Measurements from ENCODE around the gene NCAM1.
"Not testable (repeated sequence)": the region's sequence is repeated elsewhere in the genome, so short reads cannot be mapped to it uniquely, and the experiment has no call there.

NCAM1 gene

DNA sequence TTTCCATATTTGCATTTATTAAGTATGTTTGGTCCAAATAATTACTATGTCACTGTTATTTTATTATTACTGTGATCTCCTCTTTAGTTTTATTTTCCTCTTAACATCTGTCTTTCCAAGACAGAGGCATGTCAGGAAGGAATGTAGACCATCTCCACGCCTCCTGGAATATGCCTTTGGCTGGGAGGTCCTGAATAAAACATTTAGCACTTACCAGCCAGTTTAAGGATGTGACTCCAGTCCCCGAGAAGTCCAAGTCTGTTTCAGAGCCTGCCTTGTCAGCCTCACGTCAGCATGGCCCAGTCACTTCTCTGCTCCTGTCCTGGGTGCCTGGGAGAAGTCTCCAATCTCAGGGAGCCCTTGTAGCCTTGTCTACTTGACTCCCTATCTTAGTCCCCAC lies 74.5 kb downstream of the NCAM1 start:
- H3K4me1 ChIP-seq (ENCODE audit: control insufficient read depth in 1 of 2, insufficient read depth in 1 of 2, low read depth in 1 of 2, low read length in 1 of 2) = no peaks in the 10 kb centered on the region
- no peaks in the 10 kb centered on the region for H3K9me3 ChIP-seq

DNA sequence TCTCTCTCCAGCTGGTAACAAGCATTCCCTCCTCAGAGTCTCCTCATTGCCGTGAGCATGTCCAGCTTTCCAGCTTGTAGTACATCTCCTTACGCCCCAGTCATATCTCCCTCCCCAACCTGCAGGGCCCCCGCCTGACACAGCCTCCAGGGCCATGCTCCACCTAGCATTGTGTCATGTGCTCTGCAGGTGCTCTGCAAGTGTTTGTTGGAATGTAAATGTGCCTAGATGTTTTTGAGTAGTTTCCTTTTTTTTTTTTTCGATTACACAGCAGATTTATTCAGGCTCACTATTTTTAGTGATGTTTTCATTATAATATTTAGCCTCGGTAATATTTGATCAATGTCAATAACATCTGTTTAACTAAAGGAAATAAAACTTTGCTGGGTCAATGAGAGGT lies 82.5 kb downstream of the NCAM1 start:
- TF ChIP-seq, protein P1, sequence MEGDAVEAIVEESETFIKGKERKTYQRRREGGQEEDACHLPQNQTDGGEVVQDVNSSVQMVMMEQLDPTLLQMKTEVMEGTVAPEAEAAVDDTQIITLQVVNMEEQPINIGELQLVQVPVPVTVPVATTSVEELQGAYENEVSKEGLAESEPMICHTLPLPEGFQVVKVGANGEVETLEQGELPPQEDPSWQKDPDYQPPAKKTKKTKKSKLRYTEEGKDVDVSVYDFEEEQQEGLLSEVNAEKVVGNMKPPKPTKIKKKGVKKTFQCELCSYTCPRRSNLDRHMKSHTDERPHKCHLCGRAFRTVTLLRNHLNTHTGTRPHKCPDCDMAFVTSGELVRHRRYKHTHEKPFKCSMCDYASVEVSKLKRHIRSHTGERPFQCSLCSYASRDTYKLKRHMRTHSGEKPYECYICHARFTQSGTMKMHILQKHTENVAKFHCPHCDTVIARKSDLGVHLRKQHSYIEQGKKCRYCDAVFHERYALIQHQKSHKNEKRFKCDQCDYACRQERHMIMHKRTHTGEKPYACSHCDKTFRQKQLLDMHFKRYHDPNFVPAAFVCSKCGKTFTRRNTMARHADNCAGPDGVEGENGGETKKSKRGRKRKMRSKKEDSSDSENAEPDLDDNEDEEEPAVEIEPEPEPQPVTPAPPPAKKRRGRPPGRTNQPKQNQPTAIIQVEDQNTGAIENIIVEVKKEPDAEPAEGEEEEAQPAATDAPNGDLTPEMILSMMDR (IDR thresholded peaks at IDR 0.05) = no peak
- H3K4me1 ChIP-seq (ENCODE audit: control insufficient read depth in 1 of 2, insufficient read depth in 1 of 2, low read depth in 1 of 2, low read length in 1 of 2) = no peaks in the 10 kb centered on the region
- H3K9me3 ChIP-seq = no peaks in the 10 kb centered on the region
- no peak overlapping the region for H3K4me3 ChIP-seq (ENCODE audit: low read depth in 1 of 2, low read length in 1 of 2)
- H3K36me3 ChIP-seq = no peaks in the 10 kb centered on the region
- no peaks in the 10 kb centered on the region for H3K27me3 ChIP-seq
- no peak overlapping the region for H3K27ac ChIP-seq

More for the DNA sequence above, 74.5 kb downstream of the NCAM1 start:
- Histone ChIP-seq H3K4me3 (ENCODE audit: low read depth in 1 of 2, low read length in 1 of 2) (no peak overlapping the region), H3K27me3 (no peaks in the 10 kb centered on the region), H3K36me3 (no peaks in the 10 kb centered on the region), H3K27ac (no peak overlapping the region)
- TF ChIP-seq, protein P1 (IDR thresholded peaks at IDR 0.05) = no peak

DNA sequence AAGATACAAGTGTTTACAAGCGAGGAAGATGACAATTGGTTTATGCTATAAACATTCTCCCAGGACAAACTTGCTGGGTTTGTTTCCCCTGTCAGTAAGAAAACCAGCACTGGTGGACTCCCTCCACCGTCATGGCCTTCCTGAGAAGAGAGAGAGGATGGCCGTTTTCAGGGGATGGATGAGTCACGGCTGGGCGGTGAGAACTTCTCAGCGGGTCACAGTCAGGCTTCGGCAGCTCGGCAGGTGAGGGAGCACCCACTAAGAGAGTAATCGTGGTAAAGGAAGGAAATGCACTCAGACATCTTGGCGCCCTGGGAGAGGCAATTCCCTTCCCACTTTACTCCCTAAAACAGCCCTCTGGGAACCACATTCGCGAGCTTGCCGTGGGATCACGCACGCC lies 83.9 kb downstream of the NCAM1 start:
- Histone ChIP-seq H3K4me1 (ENCODE audit: control insufficient read depth in 1 of 2, insufficient read depth in 1 of 2, low read depth in 1 of 2, low read length in 1 of 2) (no peaks in the 10 kb centered on the region), H3K4me3 (ENCODE audit: low read depth in 1 of 2, low read length in 1 of 2) (no peak overlapping the region), H3K27me3 (no peaks in the 10 kb centered on the region), H3K9me3 (no peaks in the 10 kb centered on the region), H3K27ac (no peak overlapping the region), H3K36me3 (no peaks in the 10 kb centered on the region)
- TF ChIP-seq, protein P1 (IDR thresholded peaks at IDR 0.05) = no peak

DNA sequence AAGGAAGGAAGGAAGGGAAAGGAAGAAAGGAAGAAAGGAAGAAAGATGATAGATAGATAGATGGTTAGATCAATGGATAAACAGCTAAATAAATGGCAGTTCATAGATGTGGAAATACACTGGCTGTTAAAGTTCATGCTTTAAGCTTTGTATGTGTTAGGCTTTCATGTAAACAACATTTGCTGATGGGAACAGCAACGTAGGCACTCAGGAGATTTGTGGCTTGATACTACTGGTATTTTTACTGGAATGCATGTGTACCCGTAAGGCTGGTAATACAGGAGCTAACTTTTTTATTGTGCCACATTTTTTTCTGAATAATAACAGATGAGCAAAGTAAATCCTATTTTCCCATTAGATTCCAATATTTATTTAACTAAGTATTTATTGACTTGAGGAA lies 85.6 kb downstream of the NCAM1 start:
- Histone ChIP-seq H3K36me3 (no peaks in the 10 kb centered on the region), H3K4me3 (ENCODE audit: low read depth in 1 of 2, low read length in 1 of 2) (no peak overlapping the region), H3K9me3 (no peaks in the 10 kb centered on the region), H3K27me3 (no peaks in the 10 kb centered on the region), H3K27ac (no peak overlapping the region), H3K4me1 (ENCODE audit: control insufficient read depth in 1 of 2, insufficient read depth in 1 of 2, low read depth in 1 of 2, low read length in 1 of 2) (no peaks in the 10 kb centered on the region)
- TF ChIP-seq, protein P1 (IDR thresholded peaks at IDR 0.05) = no peak

DNA sequence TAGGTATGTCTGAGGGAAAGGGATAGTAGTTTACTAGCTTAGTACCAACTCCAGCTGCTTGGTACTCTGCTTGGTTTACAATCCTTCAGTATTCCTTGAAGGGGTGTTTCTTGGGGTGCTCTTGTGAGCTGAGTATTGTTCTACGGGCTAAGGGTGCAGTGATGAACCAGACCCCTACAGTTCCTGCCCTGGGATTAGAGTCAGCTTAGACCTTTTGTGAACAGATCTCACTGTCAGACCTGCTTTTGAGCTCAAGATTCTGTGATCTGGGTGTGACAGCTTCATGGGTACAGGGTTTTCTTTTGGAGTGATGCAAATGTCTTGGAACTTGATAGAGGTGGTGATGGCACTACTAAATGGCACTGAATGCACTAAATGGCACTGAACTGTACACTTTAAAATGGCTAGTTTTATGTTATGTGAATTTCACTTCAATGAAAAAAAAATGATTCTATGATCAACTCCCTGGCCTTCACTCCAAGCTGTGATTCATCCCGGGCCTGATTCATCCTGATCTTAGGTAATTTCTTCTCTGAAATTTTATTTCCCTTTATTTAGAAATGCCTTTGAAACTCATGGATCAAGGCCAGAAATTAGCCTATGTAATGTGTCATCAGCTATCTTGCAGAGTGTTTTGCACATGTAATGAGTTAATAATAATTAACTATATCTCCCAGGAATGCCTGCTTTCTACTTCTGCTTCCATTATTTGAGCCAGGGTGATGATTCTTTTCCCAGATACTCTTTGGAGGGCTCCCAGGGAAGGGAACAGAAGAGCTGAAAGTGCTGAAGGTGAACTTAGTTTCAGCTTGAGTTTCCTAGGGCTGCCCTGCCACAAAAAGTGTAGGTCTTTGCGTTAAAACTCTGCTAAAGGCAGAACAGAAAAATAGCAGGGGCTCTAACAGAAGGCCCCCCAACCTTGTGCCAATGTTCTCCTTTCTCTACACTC lies 87.9 kb downstream of the NCAM1 start:
- no peak overlapping the region for H3K27ac ChIP-seq
- H3K27me3 ChIP-seq = no peaks in the 10 kb centered on the region
- H3K4me1 ChIP-seq (ENCODE audit: control insufficient read depth in 1 of 2, insufficient read depth in 1 of 2, low read depth in 1 of 2, low read length in 1 of 2) = no peaks in the 10 kb centered on the region
- H3K4me3 ChIP-seq (ENCODE audit: low read depth in 1 of 2, low read length in 1 of 2) = no peak overlapping the region
- no peaks in the 10 kb centered on the region for H3K36me3 ChIP-seq
- H3K9me3 ChIP-seq = no peaks in the 10 kb centered on the region
- TF ChIP-seq, protein P1 (IDR thresholded peaks at IDR 0.05) = no peak

DNA sequence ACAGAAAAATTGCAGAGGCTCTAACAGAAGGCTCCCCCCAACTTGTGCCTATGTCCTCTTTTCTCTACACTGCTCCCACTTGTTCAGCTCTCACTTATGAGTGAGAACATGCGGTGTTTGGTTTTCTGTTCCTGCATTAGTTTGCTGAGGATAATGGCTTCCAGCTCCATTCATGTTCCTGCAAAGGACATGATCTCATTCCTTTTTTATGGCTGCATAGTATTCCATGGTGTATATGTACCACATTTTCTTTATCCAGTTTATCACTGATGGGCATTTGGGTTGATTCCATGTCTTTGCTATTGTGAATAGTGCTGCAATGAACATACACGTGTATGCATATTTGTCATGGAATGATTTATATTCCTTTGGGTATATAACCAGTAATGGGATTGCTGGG lies 91.8 kb downstream of the NCAM1 start:
- H3K4me3 ChIP-seq (ENCODE audit: low read depth in 1 of 2, low read length in 1 of 2); H3K9me3 ChIP-seq; H3K27me3 ChIP-seq; H3K4me1 ChIP-seq (ENCODE audit: control insufficient read depth in 1 of 2, insufficient read depth in 1 of 2, low read depth in 1 of 2, low read length in 1 of 2); H3K36me3 ChIP-seq; H3K27ac ChIP-seq: not testable (repeated sequence)
